H1 (cell line): Measurements from ENCODE around the gene CWC27. TPM values are rescaled to one million over a fixed set of nuclear protein-coding genes. Genes with fewer than 3 reads are reported as not detected.

Source experiments
- BCL11A ChIP-seq, 2 experiments: IDR thresholded peaks; one replicate each; pipeline ENCODE4 v1.6.1; 2011; ENCODE audit warnings: low read depth in 2 of 2, low read length in 2 of 2, mild to moderate bottlenecking in 2 of 2
- CHD7 ChIP-seq: fragments of 300-600 bp; sonication (generic); IDR thresholded peaks from 2 replicates; pipeline ENCODE4 v1.7.1; 2012; ENCODE audit warnings: low read length, moderate library complexity, mild to moderate bottlenecking, inconsistent platforms; ENCODE audit not compliant: insufficient replicate concordance
- polyA plus RNA-seq, 7 experiments: library from polyadenylated mRNA; depleted of rRNA in 3 of 7; stranded (reverse) in 5 of 7; unstranded in 2 of 7; fragments of >200 nt in 5 of 7; fragments of 200-250 nt in 2 of 7; gene quantifications; 1 replicate in 5 of 7; 2 replicates in 1 of 7; 4 replicates in 1 of 7; pipeline versions ENCODE4 v1.2.1 to v1.2.3, GENCODE V29; 2011 to 2013; ENCODE audit warnings: missing spikeins in 2 of 7, mixed read lengths in 2 of 7
- total RNA-seq: library from RNA; stranded (reverse); fragmentation: NEBNext Ultra II Directional; extraction: Animal tissue kit (Norgen Biotek cat#: 25700); gene quantifications from 2 replicates; pipeline ENCODE4 v1.2.1, GENCODE V29; 2021

CWC27 gene
- total and polyA plus RNA-seq, 2 of the 8 experiments (the other 6 are each of a cell fraction or from before 2014, with no cell fraction given) = 24.9 to 43.4 TPM

DNA sequence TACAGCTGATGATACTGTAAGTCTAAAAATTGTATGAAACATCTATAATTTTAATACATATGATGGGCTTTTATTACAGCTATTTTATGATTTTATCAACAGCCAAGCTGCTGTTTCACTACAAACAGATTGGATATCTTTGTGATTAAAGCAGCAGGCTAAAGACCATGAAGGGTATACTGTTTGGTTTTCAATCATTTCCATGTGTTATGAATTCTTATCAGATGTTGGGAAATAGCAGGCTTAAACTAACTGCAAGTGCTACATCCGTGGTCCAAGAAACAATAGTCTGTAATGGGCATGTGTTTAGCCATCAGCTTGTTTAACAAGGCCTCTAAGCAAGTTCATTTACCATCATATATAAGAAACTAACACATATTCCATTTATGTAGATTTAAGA lies 107.5 kb downstream of the CWC27 start (continued):
- TF ChIP-seq CHD7 (no peak), BCL11A (IDR thresholded peaks at IDR 0.05; ENCODE audit: low read depth in 2 of 2, low read length in 2 of 2) (no peak)
- TF ChIP-seq, all 59 proteins: peak for 0
